WTC11 (cell line): ENCODE measurements around the gene PTPRS.

ENCODE experiments used
- ATF6 ChIP-seq: sonication (generic); formaldehyde crosslinking; IDR thresholded peaks from 2 replicates; pipeline ENCODE4 v1.8.1; 2023; ENCODE audit warnings: mild to moderate bottlenecking, missing genetic modification reagents
- CREM ChIP-seq: sonication (generic); formaldehyde crosslinking; IDR thresholded peaks from 2 replicates; pipeline ENCODE4 v1.8.1; 2022; ENCODE audit warnings: mild to moderate bottlenecking, missing genetic modification reagents, moderate library complexity
- IRF1 ChIP-seq: sonication (generic); formaldehyde crosslinking; IDR thresholded peaks from 2 replicates; pipeline ENCODE4 v1.8.0; 2023; ENCODE audit warnings: missing genetic modification reagents
- NFATC4 ChIP-seq: fragments of 250-450 bp; sonication (Bioruptor Pico); IDR thresholded peaks from 2 replicates; pipeline ENCODE4 v1.9.0; 2021; ENCODE audit warnings: mild to moderate bottlenecking
- ZNF121 ChIP-seq: sonication (generic); formaldehyde crosslinking; IDR thresholded peaks from 2 replicates; pipeline ENCODE4 v1.8.0; 2023; ENCODE audit warnings: missing genetic modification reagents
- TF ChIP-seq, protein P1 (sequence below): fragments of 200-600 bp; IDR thresholded peaks from 2 replicates; pipeline ENCODE4 v1.8.0; 2022; ENCODE audit warnings: antibody characterized with exemption
- TF ChIP-seq, protein P2 (sequence below): sonication (generic); formaldehyde crosslinking; IDR thresholded peaks from 2 replicates; pipeline ENCODE4 v1.8.0; 2022; ENCODE audit warnings: mild to moderate bottlenecking, missing genetic modification reagents

- TF ChIP-seq IRF1 (CRISPR knock-in tag) (no peak), ATF6 (no peak), NFATC4 (CRISPR knock-in tag) (no peak), ZNF121 (CRISPR knock-in tag) (no peak), CREM (CRISPR knock-in tag) (no peak)
- TF ChIP-seq, protein P1, sequence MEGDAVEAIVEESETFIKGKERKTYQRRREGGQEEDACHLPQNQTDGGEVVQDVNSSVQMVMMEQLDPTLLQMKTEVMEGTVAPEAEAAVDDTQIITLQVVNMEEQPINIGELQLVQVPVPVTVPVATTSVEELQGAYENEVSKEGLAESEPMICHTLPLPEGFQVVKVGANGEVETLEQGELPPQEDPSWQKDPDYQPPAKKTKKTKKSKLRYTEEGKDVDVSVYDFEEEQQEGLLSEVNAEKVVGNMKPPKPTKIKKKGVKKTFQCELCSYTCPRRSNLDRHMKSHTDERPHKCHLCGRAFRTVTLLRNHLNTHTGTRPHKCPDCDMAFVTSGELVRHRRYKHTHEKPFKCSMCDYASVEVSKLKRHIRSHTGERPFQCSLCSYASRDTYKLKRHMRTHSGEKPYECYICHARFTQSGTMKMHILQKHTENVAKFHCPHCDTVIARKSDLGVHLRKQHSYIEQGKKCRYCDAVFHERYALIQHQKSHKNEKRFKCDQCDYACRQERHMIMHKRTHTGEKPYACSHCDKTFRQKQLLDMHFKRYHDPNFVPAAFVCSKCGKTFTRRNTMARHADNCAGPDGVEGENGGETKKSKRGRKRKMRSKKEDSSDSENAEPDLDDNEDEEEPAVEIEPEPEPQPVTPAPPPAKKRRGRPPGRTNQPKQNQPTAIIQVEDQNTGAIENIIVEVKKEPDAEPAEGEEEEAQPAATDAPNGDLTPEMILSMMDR: no peak
- TF ChIP-seq, protein P2, sequence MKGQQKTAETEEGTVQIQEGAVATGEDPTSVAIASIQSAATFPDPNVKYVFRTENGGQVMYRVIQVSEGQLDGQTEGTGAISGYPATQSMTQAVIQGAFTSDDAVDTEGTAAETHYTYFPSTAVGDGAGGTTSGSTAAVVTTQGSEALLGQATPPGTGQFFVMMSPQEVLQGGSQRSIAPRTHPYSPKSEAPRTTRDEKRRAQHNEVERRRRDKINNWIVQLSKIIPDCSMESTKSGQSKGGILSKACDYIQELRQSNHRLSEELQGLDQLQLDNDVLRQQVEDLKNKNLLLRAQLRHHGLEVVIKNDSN (CRISPR knock-in tag): no peak
These were observed 43.9 kb downstream of the PTPRS start for GRCh38 chr19:5296457-5297271.
